DND-41 (cell line): Measurements from ENCODE around the gene IFT27.

ENCODE experiments used
- EZH2 ChIP-seq: IDR thresholded peaks from 3 replicates; pipeline ENCODE4 v1.6.1; 2012; ENCODE audit warnings: borderline replicate concordance, low read depth, mild to moderate bottlenecking, moderate library complexity, low read length, inconsistent platforms; ENCODE audit not compliant: severe bottlenecking
- TF ChIP-seq, protein P1 (sequence below): IDR thresholded peaks from 2 replicates; pipeline ENCODE4 v1.5.1; 2012; ENCODE audit warnings: borderline replicate concordance, low read length, moderate library complexity, mild to moderate bottlenecking; ENCODE audit not compliant: poor library complexity, severe bottlenecking; ENCODE audit errors: extremely low read depth

- TF ChIP-seq, protein P1, sequence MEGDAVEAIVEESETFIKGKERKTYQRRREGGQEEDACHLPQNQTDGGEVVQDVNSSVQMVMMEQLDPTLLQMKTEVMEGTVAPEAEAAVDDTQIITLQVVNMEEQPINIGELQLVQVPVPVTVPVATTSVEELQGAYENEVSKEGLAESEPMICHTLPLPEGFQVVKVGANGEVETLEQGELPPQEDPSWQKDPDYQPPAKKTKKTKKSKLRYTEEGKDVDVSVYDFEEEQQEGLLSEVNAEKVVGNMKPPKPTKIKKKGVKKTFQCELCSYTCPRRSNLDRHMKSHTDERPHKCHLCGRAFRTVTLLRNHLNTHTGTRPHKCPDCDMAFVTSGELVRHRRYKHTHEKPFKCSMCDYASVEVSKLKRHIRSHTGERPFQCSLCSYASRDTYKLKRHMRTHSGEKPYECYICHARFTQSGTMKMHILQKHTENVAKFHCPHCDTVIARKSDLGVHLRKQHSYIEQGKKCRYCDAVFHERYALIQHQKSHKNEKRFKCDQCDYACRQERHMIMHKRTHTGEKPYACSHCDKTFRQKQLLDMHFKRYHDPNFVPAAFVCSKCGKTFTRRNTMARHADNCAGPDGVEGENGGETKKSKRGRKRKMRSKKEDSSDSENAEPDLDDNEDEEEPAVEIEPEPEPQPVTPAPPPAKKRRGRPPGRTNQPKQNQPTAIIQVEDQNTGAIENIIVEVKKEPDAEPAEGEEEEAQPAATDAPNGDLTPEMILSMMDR = no peak
- TF ChIP-seq EZH2 = no peak
These were observed 49.9 kb downstream of the IFT27 start for GRCh38 chr22:36726007-36726380.
